Brain pericyte (primary cell): ENCODE measurements around the gene ATP2C2.
"Not testable (repeated sequence)": the region's sequence is repeated elsewhere in the genome, so short reads cannot be mapped to it uniquely, and the experiment has no call there.

Experiments
- DNase-seq: peaks from one replicate; pipeline ENCODE4 v3.0.0-alpha.2; 2012; ENCODE audit warnings: low read depth, low spot score

ATP2C2 gene

GRCh38 chr16:84418056-84418849, 49.9 kb downstream of the ATP2C2 start:
- no peak for DNase-seq

DNA sequence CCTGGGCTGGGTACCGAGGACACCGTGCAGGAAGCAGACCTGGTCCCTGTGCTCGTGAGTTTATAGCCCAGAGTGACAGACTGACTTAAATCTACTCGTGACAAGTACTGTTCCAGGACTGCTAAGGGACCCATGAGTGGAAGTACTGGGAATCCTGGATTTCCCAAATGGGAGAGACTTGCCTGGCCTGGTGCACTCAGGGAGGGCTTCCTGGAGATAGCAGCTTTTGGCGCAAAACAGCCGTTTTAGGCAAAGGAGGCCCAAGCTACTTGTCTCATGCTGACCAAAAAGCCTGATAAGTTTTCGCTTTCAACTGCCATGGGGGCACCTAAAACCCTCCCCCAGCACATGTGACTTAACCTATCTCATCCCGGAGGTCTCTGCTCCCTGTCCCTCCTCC, 51.4 kb downstream of the ATP2C2 start:
- no peak for DNase-seq

DNA sequence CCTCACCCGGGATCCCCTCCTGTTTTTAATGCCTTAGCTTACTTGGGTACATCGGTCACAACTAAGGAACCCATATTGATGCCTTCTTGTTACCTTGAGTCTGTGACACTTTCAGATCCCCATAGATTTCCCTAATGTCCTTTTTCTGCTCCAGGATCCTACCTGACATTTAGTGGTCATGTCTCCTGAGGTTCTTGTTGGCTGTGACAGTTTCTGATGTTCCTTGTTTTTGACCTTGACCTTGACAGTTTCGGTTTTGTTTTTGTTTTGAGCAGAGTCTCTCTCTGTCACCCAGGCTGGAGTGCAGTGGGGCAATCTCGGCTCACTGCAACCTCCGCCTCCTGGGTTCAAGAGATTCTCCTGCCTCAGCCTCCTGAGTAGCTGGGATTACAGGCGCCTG, 52.2 kb downstream of the ATP2C2 start:
- DNase-seq: not testable (repeated sequence)

- DNase-seq: no peak
Measured at GRCh38 chr16:84421081-84421937, 53.0 kb downstream of the ATP2C2 start.

DNA sequence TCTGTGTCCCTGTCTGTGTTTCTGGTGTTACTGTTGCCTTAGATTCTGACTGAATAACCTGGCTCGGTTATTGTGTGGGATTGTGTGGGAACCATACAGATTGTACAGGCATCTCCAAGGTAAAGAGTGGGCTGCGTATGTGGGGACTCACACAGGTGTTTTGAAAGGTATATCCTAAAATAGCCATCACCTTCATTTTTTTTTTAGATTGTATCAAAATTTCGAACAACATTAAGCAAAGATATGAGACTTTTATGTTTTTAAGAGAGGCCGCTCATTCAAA, 53.5 kb downstream of the ATP2C2 start:
- DNase-seq: no peak

DNA sequence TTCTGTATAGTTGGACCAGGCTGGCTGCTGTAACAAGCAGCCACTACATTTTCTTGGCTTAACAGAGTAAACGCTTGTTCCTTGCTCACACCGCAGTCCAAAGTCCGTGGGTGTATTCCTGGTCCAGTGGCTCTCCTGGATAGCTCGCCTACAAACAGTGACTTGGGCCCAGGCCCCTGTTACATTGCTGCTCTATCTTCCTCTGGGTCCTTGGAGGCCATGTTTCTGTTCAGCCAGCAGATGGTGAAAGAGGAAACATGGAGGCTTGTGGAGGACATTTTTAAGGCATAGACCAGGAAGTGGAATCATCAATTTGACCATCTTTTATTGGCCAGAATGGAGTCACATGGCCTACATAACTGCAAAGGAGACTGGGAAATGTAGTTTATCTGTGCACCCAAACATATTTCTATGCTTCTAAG, 55.1 kb downstream of the ATP2C2 start:
- no peak for DNase-seq

DNA sequence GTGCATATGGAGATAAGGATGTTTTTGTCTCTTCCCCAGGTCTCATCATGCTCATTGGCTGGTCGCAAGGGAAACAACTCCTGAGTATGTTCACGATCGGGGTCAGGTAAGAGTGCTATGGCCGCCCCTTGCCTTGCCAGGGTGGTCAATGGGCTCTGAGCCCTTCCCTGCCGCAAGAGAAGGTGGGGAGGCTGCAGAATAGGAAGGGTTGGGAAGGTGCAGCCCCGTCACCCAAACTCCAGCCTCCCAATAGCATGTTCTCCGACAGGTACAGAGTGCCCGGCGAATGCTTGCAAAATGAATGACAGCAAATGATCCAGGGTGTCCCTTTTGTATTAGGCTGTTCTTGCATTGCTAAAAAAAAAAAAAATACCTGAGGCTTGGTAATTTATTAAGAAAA, 57.4 kb downstream of the ATP2C2 start:
- DNase-seq: no peak

- no peak for DNase-seq
Measured at GRCh38 chr16:84426804-84427203, 58.5 kb downstream of the ATP2C2 start.

GRCh38 chr16:84427553-84427952, 59.2 kb downstream of the ATP2C2 start:
- DNase-seq: no peak

DNA sequence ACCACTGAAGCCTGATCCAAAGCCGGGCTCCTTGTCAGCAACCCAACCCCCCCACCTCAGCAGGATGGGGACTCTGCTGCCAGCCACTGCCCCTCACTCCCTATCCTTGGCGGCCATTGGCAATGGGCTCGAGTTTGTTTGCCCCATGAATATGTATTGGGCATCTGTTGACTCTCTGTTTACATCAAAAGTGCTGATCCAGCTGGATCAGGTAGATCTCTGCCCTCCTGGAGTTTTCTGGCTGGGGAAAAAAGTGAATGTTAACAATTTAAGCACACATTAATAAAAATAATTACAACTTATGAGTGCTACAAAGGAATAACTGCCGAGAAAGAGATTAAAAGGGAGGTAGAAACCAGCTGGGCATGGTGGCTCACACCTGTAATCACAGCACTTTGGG, 62.5 kb downstream of the ATP2C2 start:
- DNase-seq: no peak

GRCh38 chr16:84434800-84435199, 66.5 kb downstream of the ATP2C2 start:
- no peak for DNase-seq

DNA sequence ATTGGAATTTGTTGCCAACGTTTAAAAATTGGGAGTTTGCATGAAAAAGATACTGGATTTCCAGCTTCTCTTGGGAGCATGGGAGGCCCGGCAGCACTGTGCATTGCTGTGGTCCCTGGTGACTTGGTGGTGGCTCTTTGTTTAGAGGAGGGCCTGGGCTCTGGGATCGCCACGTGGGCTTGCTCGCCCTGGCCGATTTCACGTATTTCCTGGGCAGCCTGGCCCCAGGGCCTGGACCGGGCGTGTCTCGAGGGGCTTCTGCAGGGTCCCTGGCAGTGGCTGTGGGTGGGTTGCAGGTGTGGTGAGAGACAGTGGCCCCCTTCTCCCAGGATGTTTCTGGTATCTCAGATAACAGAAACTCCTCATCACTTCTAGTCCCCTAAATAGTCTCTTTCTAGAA, 67.9 kb downstream of the ATP2C2 start:
- no peak for DNase-seq

GRCh38 chr16:84438971-84439696, 70.8 kb downstream of the ATP2C2 start:
- DNase-seq: no peak

DNA sequence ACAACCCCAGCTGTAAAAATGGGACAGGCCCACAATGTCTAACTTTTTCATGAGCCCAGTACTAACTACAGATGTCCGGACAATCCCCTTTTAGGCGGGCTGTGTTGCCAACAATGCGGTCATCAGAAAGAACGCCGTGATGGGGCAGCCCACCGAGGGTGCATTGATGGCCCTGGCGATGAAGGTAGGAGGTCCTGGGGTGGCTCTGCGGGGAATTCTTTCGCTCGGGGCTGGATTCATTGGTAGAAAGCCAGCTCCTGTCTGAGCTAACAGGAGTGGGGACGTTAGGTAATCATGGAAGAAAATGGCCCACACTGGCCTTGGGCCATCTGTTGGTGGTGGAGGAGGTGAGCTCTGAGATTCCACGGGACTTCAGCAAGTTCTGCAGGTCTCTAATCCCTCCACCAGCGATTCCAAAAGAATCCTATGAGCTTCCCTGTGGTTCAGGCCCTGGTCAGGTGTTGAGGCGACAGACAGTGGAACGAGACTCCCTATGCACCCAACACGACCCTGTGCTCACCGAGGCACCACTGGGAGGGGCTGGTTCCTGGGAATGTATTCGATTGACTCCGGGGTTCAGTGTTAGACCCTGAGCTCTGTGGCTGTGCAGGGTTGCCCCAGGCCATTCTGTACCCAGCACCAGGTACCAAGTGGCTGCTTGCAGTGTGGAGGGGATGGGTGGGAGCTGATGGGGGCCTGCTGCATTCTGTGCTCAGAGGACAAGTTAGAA, 74.2 kb downstream of the ATP2C2 start:
- DNase-seq: no peak

GRCh38 chr16:84443166-84443802, 74.9 kb downstream of the ATP2C2 start:
- no peak for DNase-seq

DNA sequence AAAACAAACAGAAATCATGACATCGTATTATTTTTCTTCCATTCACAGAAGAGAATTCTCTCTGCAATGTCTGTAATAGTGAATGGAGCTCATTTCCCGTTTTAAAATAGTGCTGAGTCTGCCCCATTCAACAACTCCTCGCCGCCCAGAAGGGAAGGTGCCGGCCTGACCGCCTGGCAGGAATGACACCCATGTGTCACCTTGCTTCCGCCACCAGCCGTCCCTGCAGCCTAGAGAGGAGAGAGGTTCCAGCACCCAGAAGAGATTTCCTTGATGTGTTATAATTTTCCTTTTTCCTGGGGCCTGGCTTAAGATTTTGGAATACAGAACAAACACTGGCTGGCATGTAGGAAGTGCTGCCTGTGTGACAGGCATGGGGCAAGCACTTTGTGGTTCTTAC, 76.1 kb downstream of the ATP2C2 start:
- DNase-seq: no peak

DNA sequence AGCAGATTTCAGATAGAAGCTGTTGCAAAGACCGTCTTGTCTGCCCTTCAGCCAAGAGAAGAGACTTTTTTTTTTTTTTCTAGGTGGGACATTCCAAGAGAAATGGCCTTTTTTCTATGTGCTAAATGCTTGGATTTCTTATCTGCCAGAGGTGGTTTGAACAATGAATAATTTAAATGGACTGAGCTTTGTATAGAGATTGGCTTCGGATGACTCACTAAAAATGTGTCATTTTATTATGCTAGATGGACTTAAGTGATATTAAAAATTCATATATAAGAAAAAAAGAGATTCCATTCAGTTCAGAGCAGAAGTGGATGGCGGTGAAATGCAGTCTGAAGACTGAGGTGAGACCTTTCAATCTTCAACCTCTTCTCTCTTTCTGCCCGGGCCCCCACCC, 77.7 kb downstream of the ATP2C2 start:
- DNase-seq: no peak

GRCh38 chr16:84446596-84447392, 78.5 kb downstream of the ATP2C2 start:
- no peak for DNase-seq

GRCh38 chr16:84448444-84448843, 80.1 kb downstream of the ATP2C2 start:
- no peak for DNase-seq
